Right lobe of liver (tissue), 6 donors: ENCODE results near the gene GMIP. TPM values are rescaled to one million over a fixed set of nuclear protein-coding genes. Genes with fewer than 3 reads are reported as not detected.

Experiments used
- ATAC-seq, 4 donors: fragments of 200-7000 bp; cut with Tn5 transposase; one replicate each; pipeline ENCODE4 v1.9.1; 2020; ENCODE audit warnings: mild to moderate bottlenecking in 4 of 4, moderate library complexity in 4 of 4
- DNase-seq, 3 donors: peaks; one replicate each; pipeline ENCODE4 v3.0.0-alpha.2; 2020
- H3K27ac ChIP-seq, 3 donors: fragments of 200-600 bp; one replicate each; pipeline ENCODE4 v1.8.0; 2022
- H3K27me3 ChIP-seq, 2 donors: fragments of 200-600 bp; one replicate each; pipeline ENCODE4 v1.8.0; 2022
- H3K36me3 ChIP-seq, 4 donors: fragments of 200-600 bp; sonication (generic) in 1 of 4; one replicate each; pipeline versions ENCODE4 v1.5.1 to v1.8.0; 2017 to 2022; ENCODE audit warnings: control low read depth in 1 of 4
- H3K4me1 ChIP-seq, 4 donors: fragments of 200-600 bp; sonication (generic) in 1 of 4; one replicate each; pipeline versions ENCODE4 v1.5.1 to v1.8.0; 2017 to 2022; ENCODE audit warnings: control low read depth in 1 of 4
- H3K4me3 ChIP-seq, 3 donors: fragments of 200-600 bp; one replicate each; pipeline ENCODE4 v1.8.0; 2022
- H3K9me3 ChIP-seq, 4 donors: fragments of 200-600 bp; sonication (generic) in 1 of 4; one replicate each; pipeline versions ENCODE4 v1.5.1 to v1.8.0; 2017 to 2022; ENCODE audit warnings: control low read depth in 1 of 4
- CTCF ChIP-seq, 4 donors: fragments of 200-600 bp in 3 of 4; fragments of 450-650 bp in 1 of 4; IDR thresholded peaks; one replicate each; pipeline versions ENCODE4 v1.5.1 to v1.8.0; 2016 to 2022; ENCODE audit warnings: antibody characterized with exemption in 4 of 4, mild to moderate bottlenecking in 2 of 4
- POLR2A ChIP-seq: fragments of 450-650 bp; IDR thresholded peaks from one replicate; pipeline ENCODE4 v1.6.1; 2017; ENCODE audit warnings: antibody characterized with exemption, mild to moderate bottlenecking
- WGBS: methylation state at CpG from one replicate; pipeline ENCODE4 v1.1.6; 2018; ENCODE audit warnings: low coverage, low lambda C conversion rate; ENCODE audit not compliant: insufficient coverage; ENCODE audit errors: missing lambda C conversion rate; 5-methylcytosine and 5-hydroxymethylcytosine counted together
- intact Hi-C, 2 donors: fragments of 100-400 bp; cut with DNase I; formaldehyde crosslinking; loops; one replicate each; pipeline versions ENCODE4 v1.11.2 to v1.14.1; 2022
- total RNA-seq, 6 experiments: library from RNA; depleted of rRNA in 2 of 6; stranded (reverse); fragments of >200 nt in 2 of 6; fragmentation: NEBNext Ultra II Directional in 3 of 6; extraction: Animal tissue kit (Norgen Biotek cat#: 25700) in 3 of 6; gene quantifications; one replicate each; pipeline versions ENCODE4 v1.1.0 to v1.2.4, GENCODE V29; 2016 to 2023
- donor health status: DM: no; HTN: yes; CAD: no.
- donor health status: DM: no; HTN: no; CAD: no.
- donor health status: DM: no; HTN: no; CAD: no.
- donor health status: DM: no; HTN: yes; CAD: no.
- donor health status: DM: no; HTN: yes; CAD: no.

GMIP gene
- total RNA-seq, 6 experiments from 2014 or later, result 3.5 to 8.0 (median 4.4) TPM

DNA sequence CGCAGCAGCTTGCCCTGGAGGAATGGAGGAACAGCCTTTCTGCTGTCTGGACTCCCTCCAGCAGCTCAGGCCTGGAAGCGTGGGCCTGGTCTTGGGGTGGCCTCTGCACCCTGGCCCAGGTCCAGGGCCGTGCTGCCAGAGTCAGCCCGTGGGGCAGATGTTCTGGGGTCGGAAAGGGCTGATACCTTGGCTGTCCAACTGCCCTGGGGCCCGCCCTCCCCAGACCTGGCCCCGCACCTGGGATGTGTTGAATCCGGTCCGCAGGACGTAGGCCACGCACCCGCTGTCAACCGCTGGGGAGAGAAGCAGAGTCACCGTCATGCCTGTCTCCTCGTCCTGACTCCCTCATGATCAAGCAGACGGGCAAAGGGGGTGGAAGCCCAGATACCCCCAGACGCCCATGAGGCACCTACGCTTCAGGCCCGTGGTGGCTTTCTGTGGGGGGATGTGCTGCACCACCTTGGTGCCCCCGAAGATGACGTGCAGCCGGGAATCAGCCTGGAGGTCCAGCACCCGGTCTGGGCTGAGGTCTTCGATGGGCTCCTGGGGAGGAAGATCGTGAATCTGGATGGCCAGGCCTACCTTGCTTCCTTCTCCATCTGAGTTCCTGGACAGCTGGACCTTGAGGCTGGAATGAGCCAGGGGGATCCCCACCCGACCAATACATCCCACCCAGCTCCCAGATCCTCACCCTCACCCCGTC lies 12.3 kb upstream of the GMIP start:
- H3K4me3 ChIP-seq, result no peak overlapping the region
- no peaks in the 10 kb centered on the region for H3K9me3 ChIP-seq
- intact Hi-C loops, result no loop called here
- TF ChIP-seq CTCF (IDR thresholded peaks at IDR 0.05) (no peak), POLR2A (no peak)
- H3K27ac ChIP-seq, result no peak overlapping the region
- H3K36me3 ChIP-seq, result peaks cover 4 to 87% (median 43%) of the 10 kb centered on the region in 4 donors
- peak in 1 of 3 donors; percentile 25 for DNase-seq
- no peaks in the 10 kb centered on the region for H3K4me1 ChIP-seq
- WGBS, result no CpG with 5 or more reads among the region's 27 CpGs
- ATAC-seq, result no peak
- H3K27me3 ChIP-seq, result no peaks in the 10 kb centered on the region

DNA sequence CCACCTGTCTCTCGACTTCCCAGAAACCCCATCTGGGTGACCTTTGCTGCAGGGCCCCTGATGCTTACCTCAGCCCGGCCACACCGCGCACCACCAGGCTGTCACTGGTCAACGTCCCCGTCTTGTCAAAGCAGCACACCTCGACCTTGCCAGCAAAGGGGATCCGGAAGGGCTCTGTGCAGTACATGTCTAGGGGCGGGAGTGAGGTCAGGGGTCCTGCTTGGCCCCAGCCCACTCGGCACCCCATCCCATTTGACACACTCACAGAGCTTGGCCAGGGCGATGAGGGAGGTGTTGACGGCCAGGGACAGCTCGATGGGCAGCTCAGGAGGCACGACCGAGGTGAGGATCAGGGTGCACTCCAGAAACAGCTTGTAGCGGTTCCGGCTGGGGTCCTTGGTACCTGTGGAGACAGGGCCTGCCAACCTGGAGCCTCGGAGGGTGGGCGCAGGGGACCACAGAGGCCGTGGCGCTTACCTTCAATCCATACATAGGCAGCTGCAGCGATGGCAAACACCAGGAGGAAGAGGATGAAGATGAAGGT lies 11.7 kb upstream of the GMIP start:
- Histone ChIP-seq H3K4me1 (no peaks in the 10 kb centered on the region), H3K36me3 (peaks cover 4 to 92% (median 43%) of the 10 kb centered on the region in 4 donors), H3K27me3 (no peaks in the 10 kb centered on the region), H3K27ac (no peak overlapping the region), H3K9me3 (no peaks in the 10 kb centered on the region), H3K4me3 (no peak overlapping the region)
- intact Hi-C loops, result no loop called here
- TF ChIP-seq POLR2A, result no peak
- no peak for TF ChIP-seq CTCF (IDR thresholded peaks at IDR 0.05)
- no peak for ATAC-seq
- WGBS, result 100% methylated on average over 2 of the region's 22 CpGs
- DNase-seq, result peak in 1 of 3 donors; percentile 54

GRCh38 chr19:19654441-19654840 lies 11.0 kb upstream of the GMIP start:
- intact Hi-C loops, result no loop called here
- H3K27me3 ChIP-seq, result no peaks in the 10 kb centered on the region
- DNase-seq (no peak), ATAC-seq (no peak)
- no peak overlapping the region for H3K27ac ChIP-seq
- TF ChIP-seq CTCF (IDR thresholded peaks at IDR 0.05) (no peak), POLR2A (no peak)
- no CpG with 5 or more reads among the region's 15 CpGs for WGBS
- no peaks in the 10 kb centered on the region for H3K9me3 ChIP-seq
- no peak overlapping the region for H3K4me3 ChIP-seq
- H3K4me1 ChIP-seq, result no peaks in the 10 kb centered on the region
- peaks cover 4 to 90% (median 43%) of the 10 kb centered on the region in 4 donors for H3K36me3 ChIP-seq

DNA sequence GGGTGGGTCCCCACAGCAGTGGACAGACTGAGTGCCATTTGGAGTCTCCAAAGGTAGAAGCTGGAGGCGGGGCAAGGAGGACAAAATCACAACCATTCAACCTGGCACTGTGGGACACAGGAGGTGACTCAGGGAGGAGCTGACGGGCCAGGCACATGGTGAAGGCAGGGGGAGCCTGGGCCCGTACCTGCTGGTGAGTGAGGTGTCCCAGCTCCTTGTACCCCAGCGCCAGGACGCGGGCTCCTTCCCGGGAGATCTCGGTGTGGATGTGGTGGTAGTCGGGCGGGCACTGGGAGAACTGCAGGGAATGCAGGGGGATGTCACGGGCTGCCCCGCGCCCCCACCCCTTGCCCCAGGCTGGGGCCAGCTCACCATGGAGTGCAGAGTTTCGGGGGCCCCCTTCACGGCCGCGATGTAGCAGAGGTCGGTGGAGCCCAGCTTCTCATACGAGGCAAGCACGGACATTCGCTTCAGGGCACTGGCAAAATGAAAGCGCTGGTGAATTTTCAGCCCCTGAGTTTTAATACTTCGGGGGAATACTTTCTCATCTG lies 10.2 kb upstream of the GMIP start:
- ATAC-seq, result no peak
- TF ChIP-seq CTCF (IDR thresholded peaks at IDR 0.05), result no peak
- no peak for TF ChIP-seq POLR2A
- no peak overlapping the region for H3K27ac ChIP-seq
- DNase-seq, result no peak
- no peaks in the 10 kb centered on the region for H3K9me3 ChIP-seq
- no peaks in the 10 kb centered on the region for H3K4me1 ChIP-seq
- intact Hi-C loops, result no loop called here
- H3K4me3 ChIP-seq, result no peak overlapping the region
- H3K36me3 ChIP-seq, result peaks cover 4 to 83% (median 38%) of the 10 kb centered on the region in 4 donors
- WGBS, result 83% methylated on average over 1 of the region's 23 CpGs
- no peaks in the 10 kb centered on the region for H3K27me3 ChIP-seq
